Suprapubic skin (tissue), 4 donors: ENCODE results near the gene VTI1A.

ENCODE experiments used
- EP300 ChIP-seq: sonication (generic); formaldehyde crosslinking; IDR thresholded peaks from one replicate; pipeline ENCODE4 v1.6.1; 2017; ENCODE audit warnings: antibody characterized with exemption
- POLR2AphosphoS5 ChIP-seq, 3 donors: sonication (generic); formaldehyde crosslinking; IDR thresholded peaks; one replicate each; pipeline ENCODE4 v1.6.1; 2017; ENCODE audit warnings: antibody characterized with exemption in 3 of 3
- TF ChIP-seq, protein P1 (sequence below), 2 donors: fragments of 200-600 bp in 1 of 2; fragments of 450-650 bp in 1 of 2; sonication (generic) in 1 of 2; IDR thresholded peaks; one replicate each; pipeline ENCODE4 v1.5.1; 2016 to 2019; ENCODE audit warnings: antibody characterized with exemption in 2 of 2, mild to moderate bottlenecking in 1 of 2, moderate library complexity in 1 of 2

GRCh38 chr10:112456533-112456932 lies 9.5 kb downstream of the VTI1A start:
- TF ChIP-seq EP300 (no peak), POLR2AphosphoS5 (IDR thresholded peaks at IDR 0.05) (no peak)
- TF ChIP-seq, protein P1, sequence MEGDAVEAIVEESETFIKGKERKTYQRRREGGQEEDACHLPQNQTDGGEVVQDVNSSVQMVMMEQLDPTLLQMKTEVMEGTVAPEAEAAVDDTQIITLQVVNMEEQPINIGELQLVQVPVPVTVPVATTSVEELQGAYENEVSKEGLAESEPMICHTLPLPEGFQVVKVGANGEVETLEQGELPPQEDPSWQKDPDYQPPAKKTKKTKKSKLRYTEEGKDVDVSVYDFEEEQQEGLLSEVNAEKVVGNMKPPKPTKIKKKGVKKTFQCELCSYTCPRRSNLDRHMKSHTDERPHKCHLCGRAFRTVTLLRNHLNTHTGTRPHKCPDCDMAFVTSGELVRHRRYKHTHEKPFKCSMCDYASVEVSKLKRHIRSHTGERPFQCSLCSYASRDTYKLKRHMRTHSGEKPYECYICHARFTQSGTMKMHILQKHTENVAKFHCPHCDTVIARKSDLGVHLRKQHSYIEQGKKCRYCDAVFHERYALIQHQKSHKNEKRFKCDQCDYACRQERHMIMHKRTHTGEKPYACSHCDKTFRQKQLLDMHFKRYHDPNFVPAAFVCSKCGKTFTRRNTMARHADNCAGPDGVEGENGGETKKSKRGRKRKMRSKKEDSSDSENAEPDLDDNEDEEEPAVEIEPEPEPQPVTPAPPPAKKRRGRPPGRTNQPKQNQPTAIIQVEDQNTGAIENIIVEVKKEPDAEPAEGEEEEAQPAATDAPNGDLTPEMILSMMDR (IDR thresholded peaks at IDR 0.05) = no peak
